Muscle layer of colon (tissue), 2 donors: Measurements from ENCODE around the gene CBX4.
A peak's percentile ranks its signal among the peaks of the same experiment; 100 is the strongest.

Experiments
- H3K27ac ChIP-seq: one replicate; pipeline ENCODE4 v1.7.0; 2013; ENCODE audit warnings: low read depth, mild to moderate bottlenecking, low read length, moderate library complexity
- H3K27me3 ChIP-seq, 2 donors: one replicate each; pipeline ENCODE4 v1.7.0; 2013; ENCODE audit warnings: low read length in 2 of 2, mild to moderate bottlenecking in 2 of 2; ENCODE audit not compliant: insufficient read depth in 2 of 2, control insufficient read depth in 1 of 2
- H3K36me3 ChIP-seq: one replicate; pipeline ENCODE4 v1.7.0; 2013; ENCODE audit warnings: mild to moderate bottlenecking, low read length; ENCODE audit not compliant: insufficient read depth
- H3K4me1 ChIP-seq: one replicate; pipeline ENCODE4 v1.7.0; 2013; ENCODE audit warnings: mild to moderate bottlenecking, low read length; ENCODE audit not compliant: insufficient read depth
- H3K4me3 ChIP-seq, 2 donors: one replicate each; pipeline ENCODE4 v1.7.0; 2013; ENCODE audit warnings: low read length in 2 of 2, low read depth in 1 of 2, mild to moderate bottlenecking in 1 of 2, moderate library complexity in 1 of 2
- H3K9ac ChIP-seq: one replicate; pipeline ENCODE4 v1.7.0; 2013; ENCODE audit warnings: low read length
- H3K9me3 ChIP-seq: one replicate; pipeline ENCODE4 v1.7.0; 2013; ENCODE audit warnings: mild to moderate bottlenecking, low read length
- donor health status: abdominal sarcoma.
- donor health status: Adenocarcinoma of cecum.

The CBX4 gene

GRCh38 chr17:79837888-79838521 is 1.2 kb downstream of the CBX4 start:
- Histone ChIP-seq H3K9ac (peak overlapping the region; percentile 70), H3K36me3 (peaks cover 8% of the 10 kb centered on the region), H3K27ac (peak overlapping the region; percentile 97), H3K4me3 (peak overlapping the region; percentile 55 to 81), H3K27me3 (peaks cover 31 to 35% of the 10 kb centered on the region in 2 donors), H3K4me1 (peaks cover 42% of the 10 kb centered on the region), H3K9me3 (no peaks in the 10 kb centered on the region)

- Histone ChIP-seq H3K9me3 (no peaks in the 10 kb centered on the region), H3K27ac (peak overlapping the region; percentile 97), H3K4me1 (peaks cover 37% of the 10 kb centered on the region), H3K4me3 (peak overlapping the region; percentile 55 to 81), H3K27me3 (peaks cover 24 to 27% of the 10 kb centered on the region in 2 donors), H3K9ac (peak overlapping the region; percentile 70), H3K36me3 (peaks cover 8% of the 10 kb centered on the region)
Measured at GRCh38 chr17:79836972-79837887, 2.0 kb downstream of the CBX4 start.

- peaks cover 8% of the 10 kb centered on the region for H3K36me3 ChIP-seq
- peaks cover 17 to 20% of the 10 kb centered on the region in 2 donors for H3K27me3 ChIP-seq
- H3K9ac ChIP-seq, result no peak overlapping the region
- H3K4me1 ChIP-seq, result peaks cover 43% of the 10 kb centered on the region
- no peaks in the 10 kb centered on the region for H3K9me3 ChIP-seq
- peak overlapping the region; percentile 29 to 81 for H3K4me3 ChIP-seq
- H3K27ac ChIP-seq, result no peak overlapping the region
Measured at GRCh38 chr17:79836510-79836971, 2.7 kb downstream of the CBX4 start.

- peaks cover 43% of the 10 kb centered on the region for H3K4me1 ChIP-seq
- no peaks in the 10 kb centered on the region for H3K9me3 ChIP-seq
- H3K9ac ChIP-seq, result no peak overlapping the region
- peaks cover 8% of the 10 kb centered on the region for H3K36me3 ChIP-seq
- H3K27ac ChIP-seq, result no peak overlapping the region
- H3K27me3 ChIP-seq, result peaks cover 12 to 15% of the 10 kb centered on the region in 2 donors
- no peak overlapping the region for H3K4me3 ChIP-seq
Measured at GRCh38 chr17:79835953-79836509, 3.2 kb downstream of the CBX4 start.

GRCh38 chr17:79835470-79835899 is 3.8 kb downstream of the CBX4 start:
- Histone ChIP-seq H3K27ac (no peak overlapping the region), H3K9ac (no peak overlapping the region), H3K27me3 (peaks cover 7 to 9% of the 10 kb centered on the region in 2 donors), H3K4me3 (no peak overlapping the region), H3K9me3 (no peaks in the 10 kb centered on the region), H3K36me3 (peaks cover 8% of the 10 kb centered on the region), H3K4me1 (peaks cover 41% of the 10 kb centered on the region)

- Histone ChIP-seq H3K9me3 (no peaks in the 10 kb centered on the region), H3K4me3 (no peak overlapping the region), H3K4me1 (peaks cover 35% of the 10 kb centered on the region), H3K27me3 (peaks cover under 1 to 3% of the 10 kb centered on the region in 2 donors), H3K27ac (no peak overlapping the region), H3K36me3 (peaks cover 8% of the 10 kb centered on the region), H3K9ac (no peak overlapping the region)
Measured at GRCh38 chr17:79834565-79835469, 4.4 kb downstream of the CBX4 start.

- Histone ChIP-seq H3K4me3 (no peak overlapping the region), H3K27ac (no peak overlapping the region), H3K9me3 (no peaks in the 10 kb centered on the region), H3K9ac (no peak overlapping the region), H3K4me1 (peaks cover 35% of the 10 kb centered on the region), H3K36me3 (peaks cover 8% of the 10 kb centered on the region), H3K27me3 (no peaks in the 10 kb centered on the region)
Measured at GRCh38 chr17:79833744-79834564, 5.3 kb downstream of the CBX4 start.

GRCh38 chr17:79833110-79833450 is 6.2 kb downstream of the CBX4 start:
- H3K4me3 ChIP-seq, result no peak overlapping the region
- no peaks in the 10 kb centered on the region for H3K27me3 ChIP-seq
- H3K9ac ChIP-seq, result no peak overlapping the region
- no peak overlapping the region for H3K27ac ChIP-seq
- H3K36me3 ChIP-seq, result peaks cover 8% of the 10 kb centered on the region
- H3K4me1 ChIP-seq, result peaks cover 34% of the 10 kb centered on the region
- no peaks in the 10 kb centered on the region for H3K9me3 ChIP-seq

GRCh38 chr17:79832218-79833109 is 6.8 kb downstream of the CBX4 start:
- Histone ChIP-seq H3K27ac (no peak overlapping the region), H3K9me3 (no peaks in the 10 kb centered on the region), H3K4me1 (peaks cover 27% of the 10 kb centered on the region), H3K4me3 (peak overlapping the region in 1 of 2 donors; percentile 36), H3K27me3 (no peaks in the 10 kb centered on the region), H3K36me3 (peaks cover 8% of the 10 kb centered on the region), H3K9ac (no peak overlapping the region)
